Endothelial cell of umbilical vein (primary cell): Measurements from ENCODE around the gene NUP153. TPM values are rescaled to one million over a fixed set of nuclear protein-coding genes. Genes with fewer than 3 reads are reported as not detected.

Source experiments
- BruUV-seq: library from RNA; stranded (reverse); fragments of 400-500 nt; replicated peaks from 2 replicates; lab custom pipeline; 2021; lab: Mats Ljungman, UMichigan
- CTCF ChIA-PET: fragments of 300-600, 350-600 bp; sonication (Branson Sonifier 250); formaldehyde crosslinking; loops from one replicate; lab custom pipeline; 2021; ENCODE audit warnings: antibody characterized with exemption, inconsistent platforms; lab: Charles Lee
- POLR2A ChIA-PET: fragments of 300-600, 350-600 bp; sonication (Branson Sonifier 250); formaldehyde crosslinking; loops from one replicate; lab custom pipeline; 2021; ENCODE audit warnings: antibody characterized with exemption, inconsistent platforms; lab: Charles Lee
- DNase-seq: peaks from one replicate; pipeline ENCODE4 v3.0.0-alpha.2; 2011; ENCODE audit warnings: low read depth, low spot score
- FAIRE-seq: peaks from 2 replicates; lab custom pipeline; 2011; peaks lifted over from hg19 to GRCh38; lab: Jason Lieb, UNC
- H2AFZ ChIP-seq: 2 replicates; pipeline ENCODE4 v1.6.0; 2012; ENCODE audit warnings: low read depth, low read length, control low read depth, inconsistent platforms
- H3K27ac ChIP-seq: 2 replicates; pipeline ENCODE4 v1.5.1; 2011; ENCODE audit warnings: low read depth, mild to moderate bottlenecking, control low read depth, low read length, moderate library complexity; ENCODE audit not compliant: insufficient read depth
- H3K27me3 ChIP-seq, 2 experiments: 2 replicates each; pipeline versions ENCODE4 v1.6.0 to v1.6.1; 2011; ENCODE audit warnings: low read length in 2 of 2, mixed read lengths in 1 of 2; ENCODE audit not compliant: control insufficient read depth in 2 of 2, insufficient read depth in 2 of 2
- H3K36me3 ChIP-seq, 2 experiments: 2 replicates in 1 of 2; 3 replicates in 1 of 2; pipeline ENCODE4 v1.5.1; 2011; ENCODE audit warnings: low read length in 2 of 2, mild to moderate bottlenecking in 1 of 2, moderate library complexity in 1 of 2; ENCODE audit not compliant: control insufficient read depth in 2 of 2, insufficient read depth in 2 of 2; ENCODE audit errors: extremely low read depth in 1 of 2
- H3K4me1 ChIP-seq: 3 replicates; pipeline ENCODE4 v1.5.1; 2011; ENCODE audit warnings: mild to moderate bottlenecking, low read length; ENCODE audit not compliant: control insufficient read depth, insufficient read depth; ENCODE audit errors: extremely low read depth
- H3K4me2 ChIP-seq: 2 replicates; pipeline ENCODE4 v1.6.1; 2011; ENCODE audit warnings: low read length, control low read depth, mixed read lengths; ENCODE audit not compliant: insufficient read depth
- H3K4me3 ChIP-seq, 3 experiments: fragments of 200-600 bp in 1 of 3; sonication (generic), shearing (Covaris generic) in 1 of 3; replicated peaks in 1 of 3; 2 replicates each; pipeline ENCODE4 v1.5.1; 2011 to 2016; ENCODE audit warnings: control low read depth in 3 of 3, low read length in 3 of 3, mild to moderate bottlenecking in 2 of 3, inconsistent platforms in 1 of 3, low read depth in 1 of 3, moderate library complexity in 1 of 3; ENCODE audit not compliant: insufficient read depth in 1 of 3
- H3K79me2 ChIP-seq: 2 replicates; pipeline ENCODE4 v1.6.0; 2012; ENCODE audit warnings: low read length, inconsistent platforms; ENCODE audit not compliant: control insufficient read depth, insufficient read depth
- H3K9ac ChIP-seq: replicated peaks from 2 replicates; pipeline ENCODE3; 2011; ENCODE audit warnings: low read length, control low read depth; ENCODE audit not compliant: insufficient read depth; ENCODE audit errors: extremely low read depth
- H3K9me1 ChIP-seq: replicated peaks from 3 replicates; pipeline ENCODE4 v1.6.0; 2011; ENCODE audit warnings: mild to moderate bottlenecking, low read length; ENCODE audit not compliant: control insufficient read depth, insufficient read depth; ENCODE audit errors: extremely low read depth
- H3K9me3 ChIP-seq: replicated peaks from 2 replicates; pipeline ENCODE4 v1.5.1; 2012; ENCODE audit warnings: low read length, inconsistent platforms; ENCODE audit not compliant: control insufficient read depth, insufficient read depth
- H4K20me1 ChIP-seq: replicated peaks from 2 replicates; pipeline ENCODE3; 2011; ENCODE audit warnings: mild to moderate bottlenecking, low read length; ENCODE audit not compliant: control insufficient read depth, insufficient read depth; ENCODE audit errors: extremely low read depth
- CTCF ChIP-seq, 2 donors: IDR thresholded peaks; 1 replicate in 1 of 2; 2 replicates in 1 of 2; pipeline ENCODE4 v1.5.1; 2011; ENCODE audit warnings: low read length in 2 of 2, mild to moderate bottlenecking in 2 of 2, moderate library complexity in 2 of 2, control low read depth in 1 of 2, inconsistent platforms in 1 of 2, low read depth in 1 of 2; ENCODE audit not compliant: insufficient read depth in 1 of 2; ENCODE audit errors: extremely low read depth in 1 of 2
- EZH2 ChIP-seq: IDR thresholded peaks from 2 replicates; pipeline ENCODE4 v1.6.1; 2012; ENCODE audit warnings: borderline replicate concordance, low read depth, mild to moderate bottlenecking, moderate library complexity, low read length, inconsistent platforms; ENCODE audit not compliant: severe bottlenecking
- FOS ChIP-seq: IDR thresholded peaks from 2 replicates; pipeline ENCODE4 v1.6.1; 2011; ENCODE audit warnings: mild to moderate bottlenecking, low read length, moderate library complexity, borderline replicate concordance; ENCODE audit not compliant: insufficient read depth
- GATA2 ChIP-seq: IDR thresholded peaks from 2 replicates; pipeline ENCODE4 v1.7.0; 2011; ENCODE audit warnings: low read depth, mild to moderate bottlenecking, moderate library complexity, mixed read lengths, low read length; ENCODE audit not compliant: insufficient read length, insufficient read depth
- JUN ChIP-seq: IDR thresholded peaks from 2 replicates; pipeline ENCODE4 v1.6.1; 2011; ENCODE audit warnings: borderline replicate concordance, low read depth; ENCODE audit not compliant: insufficient read length, insufficient read depth
- MYC ChIP-seq: IDR thresholded peaks from one replicate; pipeline ENCODE4 v1.6.1; 2011; ENCODE audit warnings: mild to moderate bottlenecking, low read depth, low read length
- POLR2A ChIP-seq: IDR thresholded peaks from 2 replicates; pipeline ENCODE4 v1.6.1; 2012; ENCODE audit warnings: low read depth, mild to moderate bottlenecking, control low read depth, low read length
- POLR2AphosphoS5 ChIP-seq: IDR thresholded peaks from 2 replicates; pipeline ENCODE4 v1.6.1; 2012; ENCODE audit warnings: low read depth, mild to moderate bottlenecking, control low read depth, low read length, moderate library complexity; ENCODE audit not compliant: insufficient read depth
- dilution Hi-C: fragments of 300-500 bp; cut with MboI; formaldehyde crosslinking; loops from one replicate; pipeline ENCODE4 v1.15.0; 2019; ENCODE audit warnings: low sequenced_read_pairs; ENCODE audit not compliant: extremely low pct_ligation_motif_present
- intact Hi-C: fragments of 100-400 bp; cut with micrococcal nuclease; formaldehyde crosslinking; loops from one replicate; pipeline ENCODE4 v1.10.0; 2022
- polyA plus RNA-seq, 4 experiments: library from polyadenylated mRNA; depleted of rRNA in 3 of 4; stranded (reverse) in 3 of 4; unstranded in 1 of 4; fragments of >200 nt; gene quantifications; 2 replicates each; pipeline versions ENCODE4 v1.2.1 to v1.2.3, GENCODE V29; 2011 to 2012; ENCODE audit warnings: missing spikeins in 1 of 4
- total RNA-seq: library from RNA; stranded (reverse); gene quantifications from 2 replicates; pipeline ENCODE4 v1.2.3, GENCODE V29; 2021
- TF ChIP-seq, protein P1 (sequence below): IDR thresholded peaks from 2 replicates; pipeline ENCODE4 v1.6.1; 2011; ENCODE audit not compliant: insufficient read depth, insufficient read length

The NUP153 gene
- total and polyA plus RNA-seq, 2 donors (not counting 3 experiments of a cell fraction or from before 2014, with no cell fraction given) = 22.0 to 51.0 TPM

DNA sequence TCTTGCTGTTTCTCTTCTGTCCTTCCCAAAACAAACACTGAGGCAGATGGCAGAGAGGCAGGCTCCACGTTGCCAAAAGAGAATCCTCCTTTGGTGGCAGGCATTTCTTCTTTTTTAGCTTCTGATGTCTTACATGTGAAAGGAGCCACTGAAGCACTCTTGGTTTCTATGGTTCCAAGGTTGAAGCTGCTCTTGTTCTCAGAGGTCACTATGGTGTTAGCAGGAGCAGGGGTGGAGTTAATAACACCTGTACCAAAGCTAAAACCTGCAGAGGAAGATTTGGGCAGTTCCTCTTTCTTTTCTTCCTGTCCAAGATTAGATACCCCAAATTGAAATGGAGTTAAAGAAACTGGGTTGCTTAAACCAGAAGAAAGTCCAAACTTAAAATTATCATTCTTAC is 77.9 kb downstream of the NUP153 start:
- intact Hi-C loops = no loop called here
- TSS peak; percentile 62 for BruUV-seq
- H3K9ac ChIP-seq = no peak overlapping the region
- peaks cover 6% of the 10 kb centered on the region for H3K4me1 ChIP-seq
- H3K79me2 ChIP-seq = peaks cover 39% of the 10 kb centered on the region
- H3K27me3 ChIP-seq = no peaks in the 10 kb centered on the region
- dilution Hi-C loops = no loop called here
- no peaks in the 10 kb centered on the region for H4K20me1 ChIP-seq
- TF ChIP-seq, protein P1, sequence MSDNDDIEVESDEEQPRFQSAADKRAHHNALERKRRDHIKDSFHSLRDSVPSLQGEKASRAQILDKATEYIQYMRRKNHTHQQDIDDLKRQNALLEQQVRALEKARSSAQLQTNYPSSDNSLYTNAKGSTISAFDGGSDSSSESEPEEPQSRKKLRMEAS = no peak
- TF ChIP-seq FOS = no peak
- no peak for TF ChIP-seq POLR2A
- TF ChIP-seq CTCF (IDR thresholded peaks at IDR 0.05; ENCODE audit: extremely low read depth in 1 of 2, insufficient read depth in 1 of 2, low read depth in 1 of 2, low read length in 2 of 2) = no peak
- no peak for TF ChIP-seq GATA2
- no peak for TF ChIP-seq JUN
- TF ChIP-seq MYC = no peak
- no peak for TF ChIP-seq EZH2
- TF ChIP-seq POLR2AphosphoS5 = no peak
- no peaks in the 10 kb centered on the region for H3K9me3 ChIP-seq
- FAIRE-seq = no peak
- H3K27ac ChIP-seq = no peak overlapping the region
- no peak for DNase-seq
- peaks cover 12 to 25% of the 10 kb centered on the region in 2 experiments for H3K36me3 ChIP-seq
- H3K9me1 ChIP-seq = no peaks in the 10 kb centered on the region
- POLR2A ChIA-PET = no interaction called here
- H2AFZ ChIP-seq = no peak overlapping the region
- no peak overlapping the region for H3K4me3 ChIP-seq
- CTCF ChIA-PET = no interaction called here
- no peak overlapping the region for H3K4me2 ChIP-seq
